ENCODE data around the gene CALHM5.

CALHM5 gene

DNA sequence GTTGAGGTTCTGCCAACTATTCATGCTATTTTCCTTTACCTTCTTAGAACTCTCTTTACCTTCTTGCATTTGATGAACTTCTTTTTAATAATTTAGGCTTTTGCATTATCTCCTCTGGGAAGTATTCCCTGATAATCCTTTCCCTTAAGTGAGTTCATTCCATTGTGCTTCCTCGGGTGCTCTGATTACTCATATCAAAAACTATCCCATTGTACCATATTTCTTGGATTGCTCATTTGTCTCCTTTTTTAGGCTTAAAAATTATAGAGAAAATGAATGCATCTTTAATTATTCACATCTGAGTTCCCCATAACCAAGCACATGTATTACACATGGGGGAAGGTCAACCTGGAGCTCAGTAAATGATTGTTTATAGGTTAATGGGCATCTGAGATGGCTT, 44.6 kb downstream of the CALHM5 start:
- no peak for DNase-seq

DNA sequence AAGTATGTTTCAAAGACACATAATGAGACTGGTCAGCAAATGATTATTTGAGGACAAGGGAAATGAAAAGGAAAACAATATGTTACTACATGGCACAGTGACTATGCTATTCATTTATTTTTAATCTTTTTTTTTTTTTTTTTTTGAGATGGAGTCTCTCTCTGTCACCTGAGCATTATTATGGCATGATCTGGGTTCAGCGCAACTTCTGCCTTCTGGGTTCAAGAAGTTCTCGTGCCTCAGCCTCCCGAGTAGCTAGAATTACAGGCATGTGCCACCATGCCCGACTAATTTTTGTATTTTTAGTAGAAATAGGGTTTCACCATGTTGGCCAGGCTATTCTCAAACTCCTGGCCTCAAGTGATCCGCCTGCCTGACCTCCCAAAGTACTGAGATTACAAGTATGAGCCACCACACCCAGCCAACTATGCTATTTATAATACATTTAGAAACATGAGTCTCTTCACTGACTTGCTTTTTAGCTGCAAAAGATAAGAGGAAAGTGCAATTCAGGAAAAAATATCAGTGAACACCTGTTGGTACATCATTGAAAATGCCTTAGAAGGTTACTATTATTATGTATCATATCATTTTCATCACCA, 45.5 kb downstream of the CALHM5 start:
- DNase-seq = no peak

DNA sequence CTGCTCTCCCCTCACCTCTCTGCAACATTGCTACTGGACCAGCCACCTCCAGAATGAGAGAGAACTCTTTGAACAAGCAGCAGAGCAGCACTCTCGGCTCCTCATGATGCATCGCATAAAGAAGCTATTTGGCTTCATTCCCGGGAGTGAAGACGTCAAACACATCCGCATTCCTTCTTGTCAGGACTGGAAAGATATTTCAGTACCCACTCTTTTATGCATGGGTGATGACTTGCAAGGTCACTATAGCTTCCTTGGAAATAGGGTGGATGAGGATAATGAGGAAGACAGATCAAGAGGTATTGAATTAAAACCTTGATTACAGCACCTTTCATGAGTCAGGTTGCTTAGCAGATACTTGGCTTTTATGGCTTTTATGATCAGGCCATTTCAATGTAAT, 46.5 kb downstream of the CALHM5 start:
- DNase-seq = no peak

DNA sequence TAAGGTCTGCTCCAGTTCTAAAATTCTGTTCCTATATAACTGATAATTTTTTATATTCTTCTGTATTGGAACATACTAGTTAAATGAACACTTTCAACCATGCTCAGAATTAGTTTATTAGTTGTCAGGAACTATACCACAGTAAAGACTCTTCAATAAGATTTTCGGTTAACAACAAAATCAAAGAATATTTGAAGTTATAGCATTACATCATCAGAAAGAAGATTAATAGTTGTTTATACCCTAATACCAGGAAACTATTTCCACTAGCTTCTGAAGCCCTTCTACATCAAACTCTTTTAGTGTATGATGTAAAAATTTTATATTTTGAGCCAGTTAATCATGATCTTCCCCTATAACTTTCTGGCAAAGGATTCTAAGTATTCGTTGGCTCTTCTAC, 48.7 kb downstream of the CALHM5 start:
- no peak for DNase-seq

DNA sequence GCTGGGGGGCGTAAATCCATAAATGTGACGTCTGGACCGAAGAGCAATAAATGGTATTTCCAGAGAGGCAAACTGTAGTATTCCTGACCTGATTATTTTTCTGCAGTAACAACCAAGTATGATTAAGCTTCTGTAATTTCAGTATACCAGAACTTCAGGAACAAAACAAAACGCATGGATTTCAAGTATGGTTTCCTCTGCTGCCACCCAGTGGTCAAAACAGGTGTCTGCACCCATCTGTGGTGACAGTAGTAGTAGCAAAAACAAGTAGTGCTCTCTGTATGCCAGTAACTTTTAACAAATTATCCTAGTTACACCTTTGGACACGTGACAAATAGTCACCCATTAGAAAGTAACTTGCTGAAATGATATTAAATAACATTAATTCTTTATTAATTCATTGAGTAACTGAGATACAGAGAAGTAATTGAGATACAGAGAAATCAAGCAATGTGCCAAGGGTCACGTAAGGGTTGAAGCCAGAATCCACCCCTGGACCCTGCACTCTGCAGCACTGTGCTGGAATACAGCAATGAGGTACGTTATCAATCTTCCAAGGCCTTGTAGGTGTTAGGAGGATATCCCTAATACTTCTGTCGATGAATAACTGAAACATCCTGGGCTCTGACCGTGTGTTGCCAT, 50.1 kb downstream of the CALHM5 start:
- peak; percentile 75 for DNase-seq

DNA sequence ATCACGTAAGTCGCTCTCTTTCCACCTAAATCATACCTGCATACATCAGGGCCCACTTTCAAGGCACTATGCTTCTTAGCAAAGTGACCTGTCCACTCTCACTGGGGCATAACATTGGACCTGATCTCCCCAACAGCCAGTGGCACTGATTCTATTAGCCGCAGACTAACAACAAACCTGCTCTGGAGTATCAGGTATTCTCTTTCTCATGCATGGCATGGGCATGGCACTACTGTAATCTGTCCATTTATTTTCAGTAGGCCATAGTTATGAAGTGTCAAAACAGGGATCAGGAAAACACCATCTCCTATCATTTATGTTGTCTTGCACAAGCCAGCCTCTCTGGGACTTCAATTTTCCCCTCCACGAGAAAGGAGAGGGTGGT, 50.6 kb downstream of the CALHM5 start:
- DNase-seq = no peak

DNA sequence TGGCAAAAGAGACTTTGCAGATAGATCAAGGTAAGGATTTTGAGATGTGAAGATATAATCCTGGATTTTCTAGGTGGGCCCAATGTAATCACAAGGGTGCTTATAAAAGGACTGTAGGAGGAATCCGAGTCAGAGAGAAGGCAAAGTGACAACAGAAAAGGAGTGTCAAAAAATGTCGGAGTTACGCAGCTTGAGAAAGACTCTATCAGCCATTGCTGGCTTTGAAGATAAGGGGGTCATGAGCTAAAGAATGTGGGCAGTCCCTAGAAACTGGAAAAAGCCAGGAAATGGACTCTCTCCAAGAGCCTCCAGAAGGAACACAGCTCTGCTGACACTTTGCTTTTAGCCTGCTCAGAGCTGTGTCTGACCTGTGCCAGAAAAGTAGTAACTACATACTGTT, 51.2 kb downstream of the CALHM5 start:
- DNase-seq = no peak

DNA sequence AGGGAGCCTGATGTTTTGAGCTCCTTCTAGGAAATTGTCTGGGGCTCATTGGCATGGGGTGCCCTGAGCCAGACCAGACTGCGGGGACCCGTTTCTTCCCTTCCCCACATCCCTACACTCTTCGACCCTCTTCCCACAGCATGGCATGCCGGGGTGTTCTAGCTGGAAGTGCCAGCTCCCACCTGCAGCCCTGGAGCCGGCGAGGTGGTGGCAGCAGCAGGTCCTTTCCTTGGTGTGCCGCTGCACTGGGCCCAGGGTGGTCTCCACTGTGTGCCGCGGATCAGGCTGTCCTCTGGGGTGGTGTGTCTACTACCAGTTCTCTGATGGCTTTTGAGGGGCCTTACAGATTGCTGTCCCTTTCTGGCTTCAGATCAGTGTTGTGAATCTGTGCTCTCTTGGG, 52.4 kb downstream of the CALHM5 start:
- no peak for DNase-seq

DNA sequence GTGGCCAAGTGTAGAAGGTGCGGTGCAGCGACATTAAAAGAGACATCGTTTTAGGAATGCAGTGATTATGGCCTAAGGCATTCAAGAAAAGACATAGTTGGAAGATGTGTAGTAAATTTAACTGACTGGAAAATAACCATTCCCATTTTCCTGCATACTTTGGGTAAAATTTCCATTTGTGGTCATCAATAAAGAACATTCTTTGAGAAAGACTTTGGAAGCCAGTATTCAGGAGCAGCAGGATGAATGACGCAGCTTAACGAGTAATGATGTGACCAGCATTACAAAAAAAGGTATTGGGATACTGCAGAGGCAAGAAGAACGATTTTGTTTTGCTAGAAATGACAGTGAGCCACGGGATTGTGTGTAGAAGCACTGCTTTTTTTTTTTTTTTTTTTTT, 52.9 kb downstream of the CALHM5 start:
- no peak for DNase-seq

DNA sequence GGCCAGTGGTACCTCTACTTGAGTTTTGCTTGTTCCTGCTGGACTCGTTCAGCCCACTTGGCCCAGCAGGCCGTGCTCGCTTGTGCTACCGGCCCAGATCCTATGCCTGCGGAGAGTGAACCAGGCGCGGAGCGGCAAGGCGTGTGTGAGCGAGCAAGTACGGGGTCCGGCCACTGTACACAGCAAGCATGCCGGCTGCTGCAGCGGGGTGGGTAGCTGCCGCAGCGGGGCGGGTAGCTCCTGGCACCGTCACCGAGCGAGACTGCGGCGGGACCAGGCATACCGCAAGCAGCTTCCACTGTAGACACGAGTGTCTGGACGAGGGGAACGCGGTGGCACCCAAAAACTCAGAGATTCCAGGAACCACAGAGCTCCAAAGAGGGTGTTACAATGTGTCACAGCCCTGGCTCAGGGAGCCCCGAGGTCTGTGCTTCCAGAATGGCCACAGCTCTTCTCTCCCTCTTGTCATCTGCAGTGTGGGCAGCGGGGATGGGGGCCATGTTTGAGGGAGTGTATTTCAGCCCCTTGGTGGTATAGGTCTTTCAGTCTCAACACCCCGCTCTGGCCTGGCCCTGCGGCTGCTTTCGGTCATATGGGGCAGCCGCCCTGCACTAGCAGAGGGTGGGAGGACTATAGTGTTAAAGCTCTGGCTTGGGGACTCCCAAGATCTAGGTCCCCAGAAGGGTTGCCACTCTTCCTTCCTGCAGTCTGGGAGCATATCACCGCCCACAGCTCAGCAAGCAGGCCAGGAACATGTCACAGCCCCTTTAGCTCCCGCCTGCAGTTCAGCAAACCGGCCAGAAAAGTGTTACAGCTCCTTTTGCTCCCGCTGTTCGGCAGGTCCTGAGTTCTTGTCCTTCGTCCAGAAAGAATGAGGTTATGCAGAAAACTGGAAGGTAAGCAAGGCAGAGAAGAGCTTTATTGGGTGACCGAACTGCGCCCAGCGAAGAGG, 53.8 kb downstream of the CALHM5 start:
- DNase-seq = no peak

DNA sequence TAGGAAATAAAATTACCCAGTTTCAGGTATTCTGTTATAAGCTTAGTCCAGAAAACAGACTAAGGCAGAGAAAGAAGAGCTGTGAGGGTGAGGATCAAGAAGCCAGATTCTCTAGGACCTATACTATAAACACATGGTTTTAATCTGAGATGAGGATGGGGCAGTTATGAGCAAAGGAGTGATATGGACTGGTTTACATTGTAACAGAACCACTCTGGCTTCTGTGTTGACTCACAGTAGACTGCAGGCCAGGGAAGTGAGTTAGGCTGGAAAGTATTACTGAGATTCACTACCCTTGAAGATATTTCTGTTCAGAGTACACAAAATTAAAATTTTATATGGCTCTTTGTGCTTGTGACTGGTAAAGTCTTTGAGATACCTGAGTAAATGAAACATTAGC, 56.7 kb downstream of the CALHM5 start:
- no peak for DNase-seq

DNA sequence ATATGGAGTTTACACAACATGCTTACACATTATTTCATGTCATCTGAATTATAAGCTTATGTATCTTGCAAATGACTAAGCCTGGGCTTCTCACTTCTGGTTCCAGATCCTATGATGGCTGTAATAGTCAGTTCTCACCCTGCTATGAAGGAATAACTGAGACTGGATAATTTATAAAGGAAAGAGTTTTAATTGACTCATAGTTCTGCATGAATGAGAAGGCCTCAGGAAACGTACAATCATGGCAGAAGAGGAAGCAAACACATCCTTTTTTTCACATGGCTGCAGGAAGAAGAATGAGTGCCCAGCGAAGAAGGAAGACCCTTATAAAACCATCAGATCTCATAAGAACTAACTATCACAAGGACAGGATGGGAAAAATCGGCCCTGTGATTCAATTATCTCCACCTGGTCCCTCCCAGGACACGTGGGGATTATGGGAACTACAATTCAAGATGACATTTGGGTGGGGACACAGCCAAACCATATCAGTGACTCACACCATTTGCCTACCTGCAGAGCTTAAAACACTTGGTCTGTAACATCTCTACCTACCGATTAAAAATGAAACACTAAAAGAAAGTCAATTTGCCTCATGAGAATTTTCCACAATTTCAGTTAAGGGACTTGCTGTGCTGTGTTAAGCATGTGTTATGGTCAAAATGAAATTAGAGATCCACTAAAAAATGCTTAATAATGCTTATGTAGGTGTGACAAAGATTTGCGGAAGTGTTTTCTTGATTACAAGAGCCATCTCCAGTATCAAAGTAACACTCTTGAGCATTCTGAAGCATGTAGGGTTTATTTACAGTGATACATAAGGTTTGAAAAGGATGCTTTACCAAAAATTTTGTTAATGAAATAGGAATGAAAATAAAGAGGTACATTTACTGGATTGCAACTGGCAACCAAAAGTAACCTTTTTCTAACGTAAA, 57.6 kb downstream of the CALHM5 start:
- no peak for DNase-seq

DNA sequence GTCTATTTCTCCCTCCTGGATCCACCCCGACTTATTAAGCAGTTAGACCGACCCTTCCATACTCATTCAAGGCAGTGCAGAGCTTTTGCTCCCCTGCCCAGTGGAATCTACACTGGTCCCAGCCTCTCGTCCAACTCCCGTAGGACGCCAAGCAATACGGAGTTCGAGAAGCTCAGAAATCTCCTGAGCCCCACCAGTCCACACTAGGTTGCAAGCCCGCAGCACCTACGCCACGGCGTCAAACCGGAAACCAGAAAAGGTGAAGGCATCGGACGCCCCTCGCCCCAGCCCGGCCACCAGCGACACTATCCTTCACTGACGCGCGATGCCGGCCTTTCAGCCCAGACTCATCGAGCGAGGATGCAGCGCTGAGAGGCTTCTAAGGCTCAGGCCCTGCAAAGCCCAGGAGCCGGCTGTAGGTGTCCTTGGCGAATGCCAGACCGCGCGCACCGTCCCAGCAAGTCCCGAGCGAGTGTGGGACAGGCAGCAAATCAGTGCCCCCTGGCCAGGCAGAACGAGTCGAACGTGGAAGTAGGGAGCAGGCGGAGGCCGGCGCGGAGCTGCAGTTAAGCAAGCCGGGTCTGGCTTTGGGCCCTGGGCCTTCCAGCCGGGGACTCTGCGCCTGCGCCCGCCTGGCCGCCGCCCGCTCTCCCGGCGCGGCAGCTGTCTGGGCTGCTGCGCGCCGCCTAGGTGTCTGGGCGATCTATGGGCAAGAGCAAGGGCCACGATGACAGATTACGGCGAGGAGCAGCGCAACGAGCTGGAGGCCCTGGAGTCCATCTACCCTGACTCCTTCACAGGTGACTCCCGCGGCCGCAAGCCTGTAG, 59.6 kb downstream of the CALHM5 start, which contains the start of gene RWDD1:
RWDD1 (plus strand) TSS at position 649 of the 827 bp plus-strand sequence; CDS start at position 728, 79 bp downstream.
- peak; percentile 99 for DNase-seq

DNA sequence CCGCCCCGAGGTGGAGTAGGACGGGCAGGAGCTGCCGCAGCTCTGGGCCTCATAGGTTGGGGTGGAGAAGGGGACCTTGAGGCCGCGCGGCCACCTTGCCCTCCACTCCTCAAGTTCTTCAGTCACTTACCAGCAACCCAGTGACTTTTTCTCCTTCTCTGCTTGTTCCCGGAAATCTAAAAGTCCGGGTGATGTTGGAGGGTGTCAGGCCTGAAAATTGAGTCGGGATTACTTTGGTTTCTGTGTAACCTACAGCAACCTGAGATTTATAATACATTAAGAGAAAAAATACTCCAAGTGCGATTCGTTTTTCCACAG, 60.2 kb downstream of the CALHM5 start:
- DNase-seq = no peak

DNA sequence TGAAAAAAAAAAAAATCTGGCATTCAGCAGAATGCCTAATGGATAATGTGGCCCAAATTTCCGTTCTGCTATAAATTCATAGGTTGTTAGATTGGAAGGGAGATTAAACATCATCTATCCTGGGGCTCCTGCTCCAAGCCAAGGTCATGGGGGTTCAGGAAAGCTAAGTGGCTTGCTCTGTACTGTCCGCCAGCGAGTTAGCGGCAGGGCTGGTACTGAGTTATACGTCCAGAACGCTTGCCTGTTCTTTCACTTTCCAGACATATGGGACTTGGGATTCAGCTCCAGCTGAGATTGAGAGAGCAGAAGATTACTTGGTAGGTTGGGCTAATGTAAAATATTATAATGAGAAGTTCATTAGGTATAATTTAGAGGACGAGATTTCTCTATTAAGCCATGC, 60.7 kb downstream of the CALHM5 start:
- no peak for DNase-seq
